K562 (cell line): ENCODE results near the gene PGAP2. TPM values are rescaled to one million over a fixed set of nuclear protein-coding genes. Genes with fewer than 3 reads are reported as not detected.

ENCODE experiments used
- BRD9 ChIP-seq: fragments of 450-650 bp; IDR thresholded peaks from 2 replicates; pipeline ENCODE4 v1.6.1; 2018; ENCODE audit warnings: low read depth; ENCODE audit not compliant: partially characterized antibody
- E2F8 ChIP-seq: fragments of 450-650 bp; IDR thresholded peaks from 2 replicates; pipeline ENCODE4 v1.7.1; 2018; ENCODE audit warnings: mild to moderate bottlenecking, low read depth; ENCODE audit not compliant: partially characterized antibody
- HDAC8 ChIP-seq: fragments of 450-650 bp; IDR thresholded peaks from 2 replicates; pipeline ENCODE4 v1.6.1; 2016; ENCODE audit warnings: mild to moderate bottlenecking, missing genetic modification characterization, moderate library complexity, missing compliant biosample characterization
- HES1 ChIP-seq: fragments of 450-650 bp; IDR thresholded peaks from 2 replicates; pipeline ENCODE4 v1.6.1; 2016; ENCODE audit warnings: low read depth, mild to moderate bottlenecking, moderate library complexity
- MED1 ChIP-seq: sonication (generic); formaldehyde crosslinking; IDR thresholded peaks from 2 replicates; pipeline ENCODE4 v1.8.1; 2023; ENCODE audit warnings: missing genetic modification reagents, borderline replicate concordance
- NFIC ChIP-seq: fragments of 450-650 bp; IDR thresholded peaks from 2 replicates; pipeline ENCODE4 v1.6.1; 2017; ENCODE audit warnings: mild to moderate bottlenecking, inconsistent platforms
- NR2C1 ChIP-seq, 2 experiments: fragments of 450-650 bp; IDR thresholded peaks; 2 replicates each; pipeline ENCODE4 v1.6.1; 2017; ENCODE audit warnings: mild to moderate bottlenecking in 2 of 2, antibody characterized with exemption in 1 of 2, inconsistent platforms in 1 of 2, missing compliant biosample characterization in 1 of 2, missing genetic modification characterization in 1 of 2
- PCBP1 ChIP-seq: fragments of 200-400 bp; formaldehyde crosslinking; IDR thresholded peaks from 2 replicates; pipeline ENCODE4 v1.6.1; 2018; ENCODE audit warnings: mild to moderate bottlenecking, low read depth, low read length; ENCODE audit not compliant: poor library complexity, severe bottlenecking
- PHF8 ChIP-seq: fragments of 200-600 bp; sonication (generic); IDR thresholded peaks from 2 replicates; pipeline ENCODE4 v1.6.1; 2012; ENCODE audit warnings: mixed run types, mild to moderate bottlenecking, inconsistent platforms, low read length, moderate library complexity, borderline replicate concordance
- POLR2B ChIP-seq: fragments of 450-650 bp; IDR thresholded peaks from 2 replicates; pipeline ENCODE4 v1.6.1; 2018; ENCODE audit warnings: low read depth; ENCODE audit not compliant: partially characterized antibody
- POLR2H ChIP-seq: IDR thresholded peaks from 2 replicates; pipeline ENCODE4 v1.6.1; 2016; ENCODE audit warnings: missing genetic modification characterization, low read depth, mild to moderate bottlenecking, control low read depth, missing compliant biosample characterization, moderate library complexity
- PPARD ChIP-seq: fragments of 250-450 bp; sonication (Bioruptor Pico); IDR thresholded peaks from 2 replicates; pipeline ENCODE4 v1.8.0; 2022; ENCODE audit warnings: inconsistent platforms, mild to moderate bottlenecking, moderate library complexity
- SMARCE1 ChIP-seq: fragments of 450-650 bp; IDR thresholded peaks from 2 replicates; pipeline ENCODE4 v1.7.1; 2016; ENCODE audit warnings: mild to moderate bottlenecking
- TAF9B ChIP-seq: fragments of 450-650 bp; IDR thresholded peaks from 2 replicates; pipeline ENCODE4 v1.6.1; 2018; ENCODE audit warnings: mild to moderate bottlenecking; ENCODE audit not compliant: partially characterized antibody
- THAP12 ChIP-seq: fragments of 250-450 bp; sonication (Bioruptor Pico); IDR thresholded peaks from 2 replicates; pipeline ENCODE4 v1.9.0; 2021; ENCODE audit warnings: mild to moderate bottlenecking, inconsistent platforms
- ZNF699 ChIP-seq: fragments of 250-450 bp; sonication (Bioruptor Pico); IDR thresholded peaks from 2 replicates; pipeline ENCODE4 v1.8.0; 2021; ENCODE audit warnings: mild to moderate bottlenecking, moderate library complexity; ENCODE audit not compliant: insufficient replicate concordance
- ZNF785 ChIP-seq: fragments of 250-450 bp; sonication (Bioruptor Pico); IDR thresholded peaks from 2 replicates; pipeline ENCODE4 v1.4.0; 2020; ENCODE audit warnings: mild to moderate bottlenecking
- polyA plus RNA-seq, 8 experiments: library from polyadenylated mRNA; depleted of rRNA in 4 of 8; stranded (reverse) in 5 of 8; unstranded in 3 of 8; fragments of >200 nt; fragmentation: Nextera tagmentation in 2 of 8; fragmentation: Illumina TruSeq in 1 of 8; extraction: Ambion mirVana in 2 of 8; extraction: Trizol in 1 of 8; gene quantifications; 2 replicates each; pipeline versions ENCODE4 v1.2.1 to v1.2.3, GENCODE V29; 2011 to 2014; ENCODE audit warnings: inconsistent platforms in 1 of 8, missing spikeins in 1 of 8
- total RNA-seq, 7 experiments: library from RNA; depleted of rRNA in 6 of 7; stranded (reverse); fragments of >200 nt in 6 of 7; fragmentation: Illumina TruSeq in 2 of 7; extraction: Trizol in 2 of 7; gene quantifications; 2 replicates each; pipeline versions ENCODE4 v1.2.1 to v1.2.3, GENCODE V29; 2011 to 2021; ENCODE audit warnings: low replicate concordance in 1 of 7
- TF ChIP-seq, protein P1 (sequence below): fragments of 250-450 bp; sonication (Bioruptor Pico); IDR thresholded peaks from 2 replicates; pipeline ENCODE4 v1.4.0; 2020
- TF ChIP-seq, protein P2 (sequence below): sonication (generic); formaldehyde crosslinking; IDR thresholded peaks from 2 replicates; pipeline ENCODE4 v1.8.0; 2022; ENCODE audit warnings: mild to moderate bottlenecking, missing genetic modification reagents

PGAP2 gene
- total and polyA plus RNA-seq, 9 of the 15 experiments (the other 6 are each of a cell fraction or from before 2014, with no cell fraction given), result 17.9 to 47.2 (median 33.7) TPM

DNA sequence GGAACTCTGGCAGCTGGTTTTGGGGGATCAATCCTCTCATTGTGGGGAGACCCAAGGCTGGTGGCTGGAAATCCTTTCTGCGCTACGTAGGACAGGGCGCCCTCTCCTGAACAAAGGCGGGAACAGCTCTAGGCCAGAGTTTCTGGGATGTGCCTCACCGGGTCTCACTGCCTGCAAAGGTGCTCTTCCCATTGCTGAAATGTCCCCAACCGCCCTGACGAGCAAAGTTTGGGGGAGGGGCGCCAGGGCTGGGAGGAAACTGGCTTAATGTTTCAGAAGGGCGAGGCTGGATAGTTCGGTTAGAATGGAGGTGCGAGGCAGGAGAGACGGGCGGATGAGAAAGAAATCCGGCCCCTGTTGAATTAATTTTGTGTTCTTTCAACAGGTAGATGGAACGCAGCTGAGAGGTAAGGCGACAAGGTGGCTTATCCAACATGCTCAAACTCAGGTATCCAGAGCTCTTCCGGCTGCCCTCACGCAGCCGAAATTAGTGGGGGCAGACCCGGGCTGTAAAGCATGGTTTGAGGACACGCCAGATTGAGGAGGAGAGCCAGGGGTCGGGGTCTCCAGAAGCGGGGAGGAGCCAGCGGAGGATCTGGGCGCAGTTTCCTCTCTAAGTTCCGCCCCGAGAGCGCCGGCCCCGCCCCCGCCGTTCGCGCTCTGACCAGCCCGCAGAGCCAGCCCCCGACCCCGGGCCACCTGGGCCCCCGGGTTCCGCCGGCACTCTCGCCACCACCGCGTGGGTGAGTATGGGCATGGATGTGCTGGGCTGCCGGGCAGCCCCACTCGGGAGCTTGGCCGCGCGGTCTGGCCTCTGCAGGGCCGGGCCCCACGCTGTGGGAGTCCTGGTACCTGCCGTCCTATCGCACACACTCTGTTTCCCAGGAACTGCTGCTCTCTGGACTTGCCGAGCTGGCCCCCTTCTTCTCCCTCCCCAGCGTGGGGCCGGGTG is at the start of gene PGAP2 (continued):
- TF ChIP-seq, protein P1, sequence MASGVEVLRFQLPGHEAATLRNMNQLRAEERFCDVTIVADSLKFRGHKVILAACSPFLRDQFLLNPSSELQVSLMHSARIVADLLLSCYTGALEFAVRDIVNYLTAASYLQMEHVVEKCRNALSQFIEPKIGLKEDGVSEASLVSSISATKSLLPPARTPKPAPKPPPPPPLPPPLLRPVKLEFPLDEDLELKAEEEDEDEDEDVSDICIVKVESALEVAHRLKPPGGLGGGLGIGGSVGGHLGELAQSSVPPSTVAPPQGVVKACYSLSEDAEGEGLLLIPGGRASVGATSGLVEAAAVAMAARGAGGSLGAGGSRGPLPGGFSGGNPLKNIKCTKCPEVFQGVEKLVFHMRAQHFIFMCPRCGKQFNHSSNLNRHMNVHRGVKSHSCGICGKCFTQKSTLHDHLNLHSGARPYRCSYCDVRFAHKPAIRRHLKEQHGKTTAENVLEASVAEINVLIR (CRISPR knock-in tag), result no peak
- TF ChIP-seq PHF8, result peak; percentile 59; the same call in 1 of the 2 replicates
- TF ChIP-seq PPARD, result no peak
- no peak for TF ChIP-seq BRD9
- no peak for TF ChIP-seq TAF9B
- TF ChIP-seq SMARCE1, result 0 out of 2 replicates have a peak, but pooled peaks have one; percentile 22
- no peak for TF ChIP-seq PCBP1
- no peak for TF ChIP-seq HES1
- no peak; the same call in 1 of the 2 replicates for TF ChIP-seq NFIC
- TF ChIP-seq HDAC8, result no peak
- TF ChIP-seq, protein P2, sequence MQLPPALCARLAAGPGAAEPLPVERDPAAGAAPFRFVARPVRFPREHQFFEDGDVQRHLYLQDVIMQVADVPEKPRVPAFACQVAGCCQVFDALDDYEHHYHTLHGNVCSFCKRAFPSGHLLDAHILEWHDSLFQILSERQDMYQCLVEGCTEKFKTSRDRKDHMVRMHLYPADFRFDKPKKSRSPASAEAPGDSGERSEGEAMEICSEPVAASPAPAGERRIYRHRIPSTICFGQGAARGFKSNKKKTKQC (CRISPR knock-in tag), result no peak
- no peak for TF ChIP-seq POLR2H
- TF ChIP-seq ZNF785, result no peak
- no peak for TF ChIP-seq NR2C1 (IDR thresholded peaks at IDR 0.05)
- TF ChIP-seq NR2C1 (tag; IDR thresholded peaks at IDR 0.05), result no peak
- TF ChIP-seq MED1 (CRISPR knock-in tag), result no peak
- no peak for TF ChIP-seq POLR2B
- peak; percentile 56 for TF ChIP-seq E2F8
- no peak for TF ChIP-seq ZNF699 (CRISPR knock-in tag)
- no peak for TF ChIP-seq THAP12 (CRISPR knock-in tag)
